Breast epithelium (tissue), 3 donors: ENCODE results near the gene APOBR.

Experiments used
- CTCF ChIP-seq, 3 donors: fragments of 450-650 bp; IDR thresholded peaks; one replicate each; pipeline ENCODE4 v1.5.1; 2016 to 2017; ENCODE audit warnings: antibody characterized with exemption in 3 of 3, mild to moderate bottlenecking in 3 of 3, moderate library complexity in 3 of 3
- POLR2AphosphoS5 ChIP-seq, 3 donors: sonication (generic); formaldehyde crosslinking; IDR thresholded peaks; one replicate each; pipeline ENCODE4 v1.6.1; 2017; ENCODE audit warnings: antibody characterized with exemption in 3 of 3

- no peak for TF ChIP-seq CTCF (IDR thresholded peaks at IDR 0.05)
- TF ChIP-seq POLR2AphosphoS5 (IDR thresholded peaks at IDR 0.05) = no peak
Measured at GRCh38 chr16:28496844-28497243, 2.4 kb downstream of the APOBR start.
